Fibroblast of villous mesenchyme (primary cell): ENCODE measurements around the gene ALOX5. TPM values are rescaled to one million over a fixed set of nuclear protein-coding genes. Genes with fewer than 3 reads are reported as not detected.

Experiments used
- DNase-seq: peaks from one replicate; pipeline ENCODE4 v3.0.0-alpha.2; 2010; ENCODE audit warnings: low read depth
- H3K4me3 ChIP-seq: 2 replicates; pipeline ENCODE4 v1.5.1; 2011; ENCODE audit warnings: low read depth, mild to moderate bottlenecking, low read length
- total RNA-seq: library from RNA; depleted of rRNA; stranded (reverse); fragments of >200 nt; gene quantifications from 2 replicates; pipeline ENCODE4 v1.2.3, GENCODE V29; 2012
- TF ChIP-seq, protein P1 (sequence below): IDR thresholded peaks from 2 replicates; pipeline ENCODE4 v1.5.1; 2012; ENCODE audit warnings: low read depth, mild to moderate bottlenecking, low read length; ENCODE audit not compliant: insufficient read depth

Gene ALOX5
- total RNA-seq, 1 donor, result not detected

DNA sequence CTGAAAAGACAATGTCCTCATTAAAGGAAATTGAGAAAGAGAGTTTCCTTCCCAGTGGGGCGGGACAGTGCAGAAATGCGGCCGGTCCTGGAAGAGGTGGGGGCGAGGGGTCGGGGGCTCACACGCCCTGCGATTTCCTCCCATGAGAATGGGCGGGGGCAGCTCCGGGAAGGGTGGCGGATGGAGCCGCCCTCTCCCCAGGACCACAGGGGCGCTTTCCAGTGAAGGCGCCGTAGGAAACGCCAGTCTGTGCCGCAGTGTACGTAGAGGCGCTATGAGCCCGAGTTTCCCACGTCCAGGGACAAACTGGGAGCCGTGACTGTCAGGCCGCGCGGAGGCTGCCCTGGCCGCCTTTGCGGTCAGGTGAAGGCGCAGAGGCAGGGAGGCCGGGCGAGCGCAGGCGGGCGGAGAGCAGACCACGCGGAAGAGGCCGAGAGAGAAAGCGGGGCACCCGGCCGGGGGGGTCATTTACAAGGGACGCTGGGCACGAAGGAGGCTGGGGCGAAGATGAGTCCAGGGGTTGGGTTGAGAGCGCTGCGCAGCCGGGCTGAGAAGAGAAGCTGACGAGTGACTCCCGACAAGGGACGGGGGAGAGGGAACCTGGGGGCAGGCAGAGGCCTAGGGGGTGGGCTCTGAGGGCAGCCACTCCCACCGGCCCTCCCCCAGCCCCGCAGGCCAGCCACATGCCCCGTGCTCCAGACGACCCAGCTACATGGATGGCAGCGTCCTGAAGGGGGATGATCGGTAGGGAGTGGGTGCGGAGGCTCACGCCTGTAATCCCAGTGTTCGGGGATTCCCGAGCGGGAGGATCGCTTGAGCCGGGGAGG is 45.0 kb downstream of the ALOX5 start:
- TF ChIP-seq, protein P1, sequence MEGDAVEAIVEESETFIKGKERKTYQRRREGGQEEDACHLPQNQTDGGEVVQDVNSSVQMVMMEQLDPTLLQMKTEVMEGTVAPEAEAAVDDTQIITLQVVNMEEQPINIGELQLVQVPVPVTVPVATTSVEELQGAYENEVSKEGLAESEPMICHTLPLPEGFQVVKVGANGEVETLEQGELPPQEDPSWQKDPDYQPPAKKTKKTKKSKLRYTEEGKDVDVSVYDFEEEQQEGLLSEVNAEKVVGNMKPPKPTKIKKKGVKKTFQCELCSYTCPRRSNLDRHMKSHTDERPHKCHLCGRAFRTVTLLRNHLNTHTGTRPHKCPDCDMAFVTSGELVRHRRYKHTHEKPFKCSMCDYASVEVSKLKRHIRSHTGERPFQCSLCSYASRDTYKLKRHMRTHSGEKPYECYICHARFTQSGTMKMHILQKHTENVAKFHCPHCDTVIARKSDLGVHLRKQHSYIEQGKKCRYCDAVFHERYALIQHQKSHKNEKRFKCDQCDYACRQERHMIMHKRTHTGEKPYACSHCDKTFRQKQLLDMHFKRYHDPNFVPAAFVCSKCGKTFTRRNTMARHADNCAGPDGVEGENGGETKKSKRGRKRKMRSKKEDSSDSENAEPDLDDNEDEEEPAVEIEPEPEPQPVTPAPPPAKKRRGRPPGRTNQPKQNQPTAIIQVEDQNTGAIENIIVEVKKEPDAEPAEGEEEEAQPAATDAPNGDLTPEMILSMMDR, result no peak
- peak overlapping the region; percentile 63 for H3K4me3 ChIP-seq
- DNase-seq, result peak; percentile 29

DNA sequence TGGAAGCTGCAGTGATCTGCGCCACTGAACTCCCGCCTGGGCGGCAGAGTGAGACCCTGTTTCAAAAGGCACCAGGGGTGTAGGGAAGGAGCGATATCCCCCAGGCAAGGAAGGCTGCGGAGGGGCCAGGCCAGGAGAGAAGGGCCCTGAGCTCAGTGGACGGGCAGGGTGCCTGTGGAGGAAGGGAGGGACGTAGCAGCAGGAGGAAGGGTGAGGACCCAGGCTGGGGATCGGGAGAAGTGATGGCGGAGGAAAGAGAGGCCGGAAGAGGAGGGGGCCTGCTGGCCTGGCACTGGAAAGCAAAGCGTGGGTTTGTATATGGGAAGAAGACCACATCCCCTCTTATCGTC is 45.6 kb downstream of the ALOX5 start:
- no peak for DNase-seq
- TF ChIP-seq, protein P1, result no peak
- H3K4me3 ChIP-seq, result peak overlapping the region; percentile 63

DNA sequence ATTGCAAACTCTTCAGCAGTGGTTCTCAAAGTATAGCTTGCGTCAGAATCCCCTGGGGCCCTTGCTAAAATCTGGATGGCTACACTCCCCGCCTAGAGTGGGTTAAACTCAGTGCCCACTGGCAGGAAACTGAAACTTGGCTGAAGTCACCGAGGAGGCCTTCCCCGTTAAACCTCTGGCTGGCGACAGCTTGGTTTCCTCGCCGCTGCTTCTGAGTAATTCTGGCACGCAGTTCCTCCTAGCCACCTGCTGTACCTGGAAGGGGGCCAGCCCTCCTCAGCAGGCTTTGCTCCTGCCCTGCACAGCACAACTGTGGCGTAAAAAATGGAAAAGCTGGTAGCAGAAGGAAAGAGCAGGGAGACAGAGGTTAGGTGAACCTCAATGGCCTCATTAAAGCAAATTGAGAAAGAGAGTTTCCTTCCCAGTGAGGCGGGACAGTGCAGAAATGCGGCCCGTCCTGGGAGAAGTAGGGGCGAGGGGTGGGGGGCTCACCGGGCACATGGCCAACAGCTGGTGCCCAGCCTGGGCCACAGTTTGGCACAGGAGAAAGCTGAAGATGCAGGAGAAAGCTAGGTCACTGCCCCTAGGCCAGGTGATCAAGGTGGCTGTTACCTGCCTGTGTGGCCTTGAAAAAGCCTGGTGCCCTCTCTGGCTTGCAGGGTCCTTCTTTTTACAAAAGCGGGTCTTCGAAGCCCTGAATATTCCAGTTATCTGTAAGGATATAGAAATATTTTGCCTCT is 46.6 kb downstream of the ALOX5 start:
- peak; percentile 11 for DNase-seq
- H3K4me3 ChIP-seq, result no peak overlapping the region
- TF ChIP-seq, protein P1, result no peak

DNA sequence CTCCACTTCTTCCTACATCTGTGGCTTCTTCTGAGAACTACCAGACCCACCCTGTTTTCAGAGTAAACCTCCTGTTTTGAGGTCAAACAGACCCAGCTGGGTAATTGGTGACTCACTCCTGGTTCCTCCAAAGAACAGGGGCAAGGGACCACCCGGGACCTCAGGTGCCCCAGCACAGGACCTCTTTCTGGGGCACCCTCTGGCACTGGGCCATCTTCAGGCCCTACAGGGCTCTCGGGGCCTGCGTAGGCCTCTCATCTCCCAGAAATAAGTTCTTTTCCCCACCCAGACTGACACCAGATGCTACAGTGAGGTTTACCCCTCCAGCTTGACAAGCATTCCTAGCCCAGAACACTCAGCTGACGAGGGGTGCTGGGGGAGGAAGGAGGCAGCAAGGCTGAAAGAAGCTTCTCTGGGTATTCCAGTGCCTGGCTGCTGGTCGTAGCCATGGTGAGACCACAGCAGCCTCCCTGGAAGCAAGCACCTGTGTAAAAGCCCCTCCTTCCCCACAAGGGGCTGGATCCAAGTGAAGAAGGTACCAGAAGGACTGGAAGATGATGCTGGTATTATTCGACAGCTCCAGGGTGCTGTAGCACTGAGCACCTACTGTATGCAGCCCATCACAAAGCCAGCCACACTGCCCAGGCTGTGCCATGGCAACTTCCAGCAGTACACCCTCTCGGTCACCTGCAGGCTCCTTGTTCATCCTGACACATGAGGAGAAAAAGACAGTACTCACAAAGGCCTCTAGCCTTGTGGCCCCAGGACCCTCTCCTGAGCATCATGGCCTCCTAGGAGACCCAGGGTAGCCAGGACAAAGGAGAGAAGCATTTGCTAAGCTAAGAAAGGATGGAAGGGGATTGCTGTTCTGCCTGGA is 47.4 kb downstream of the ALOX5 start:
- no peak overlapping the region for H3K4me3 ChIP-seq
- DNase-seq, result peak; percentile 28
- TF ChIP-seq, protein P1, result no peak

DNA sequence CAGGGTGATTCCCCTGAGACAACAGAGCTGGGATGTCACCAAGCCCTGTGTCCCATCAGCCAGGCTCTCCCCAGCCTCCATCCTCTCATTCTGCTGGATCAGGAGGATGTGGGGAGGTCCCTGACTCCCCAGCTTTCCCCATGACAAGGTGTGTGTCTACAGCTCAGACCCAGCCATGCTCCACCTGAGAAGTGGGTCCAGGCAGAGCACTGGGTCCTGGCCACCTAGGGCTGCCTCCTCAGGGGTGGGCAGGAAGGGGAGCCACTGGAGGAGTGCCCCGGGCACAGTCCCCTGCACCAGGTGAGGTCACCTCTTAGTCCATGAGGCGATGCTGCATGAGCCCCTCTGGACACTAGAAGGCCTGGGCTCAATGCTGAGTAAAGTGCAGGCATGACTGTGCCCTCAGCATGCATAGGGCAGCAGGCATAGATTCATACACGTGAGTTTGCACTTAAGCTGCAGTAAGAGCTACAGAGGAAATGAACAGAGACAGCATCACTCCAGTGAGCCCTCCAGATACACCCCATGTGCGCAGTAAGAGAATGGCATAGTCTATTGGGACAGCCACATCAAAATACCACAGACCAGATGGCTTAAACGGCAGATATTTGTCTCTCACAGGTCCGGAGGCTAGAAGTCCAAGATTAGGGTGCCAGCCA is 48.3 kb downstream of the ALOX5 start:
- no peak for DNase-seq
- TF ChIP-seq, protein P1, result no peak
- no peak overlapping the region for H3K4me3 ChIP-seq
